ENCODE data around the gene MAP2K3.

The MAP2K3 gene

DNA sequence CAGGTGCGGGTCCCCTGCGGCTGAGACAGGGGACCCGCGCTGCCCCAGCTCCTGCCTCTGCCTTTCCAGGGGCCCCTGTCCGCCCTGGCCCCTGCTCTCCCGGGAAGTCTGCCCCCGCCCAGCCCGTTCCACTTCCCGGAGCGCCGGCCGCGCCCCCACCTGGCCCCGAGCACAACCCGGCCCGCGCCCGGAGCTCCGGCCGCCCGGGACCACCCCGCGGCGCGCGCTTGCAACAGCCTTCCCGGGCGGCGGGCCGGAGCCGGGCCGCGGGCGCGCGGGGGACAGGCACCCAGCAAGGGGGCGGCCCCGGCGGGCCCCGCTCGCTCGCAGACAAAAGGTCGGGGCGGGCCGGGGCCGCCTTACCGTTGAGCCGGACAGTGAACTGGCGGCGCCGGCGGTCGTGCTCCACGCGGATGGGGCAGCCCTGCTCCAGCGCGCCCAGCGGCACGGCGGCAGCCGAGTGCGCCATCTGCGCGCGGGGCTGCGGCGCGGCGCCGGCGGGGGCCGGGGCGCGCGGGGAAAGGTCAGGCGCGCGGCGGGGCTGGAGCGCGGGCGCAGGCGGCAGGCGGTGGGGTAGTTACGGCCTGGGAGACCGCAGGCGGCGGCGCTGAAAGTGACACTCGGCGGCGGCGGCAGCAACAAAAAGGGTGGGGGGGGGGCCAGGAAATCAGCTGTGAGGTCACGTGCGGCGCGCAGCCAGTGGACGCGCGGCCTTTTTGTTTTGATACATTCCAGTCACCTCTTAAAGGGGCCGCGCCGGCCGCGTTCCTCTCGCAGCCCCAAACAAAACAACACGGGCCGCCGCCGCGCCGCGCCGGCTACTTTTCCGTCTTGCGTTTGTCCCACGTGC is 31.5 kb upstream of the MAP2K3 start, which contains the start of gene NATD1:
TSS of gene NATD1 (minus strand) at position 615 of the 850 bp plus-strand sequence. CDS start at position 469, 146 bp downstream.
- DNase-seq, result no peak

DNA sequence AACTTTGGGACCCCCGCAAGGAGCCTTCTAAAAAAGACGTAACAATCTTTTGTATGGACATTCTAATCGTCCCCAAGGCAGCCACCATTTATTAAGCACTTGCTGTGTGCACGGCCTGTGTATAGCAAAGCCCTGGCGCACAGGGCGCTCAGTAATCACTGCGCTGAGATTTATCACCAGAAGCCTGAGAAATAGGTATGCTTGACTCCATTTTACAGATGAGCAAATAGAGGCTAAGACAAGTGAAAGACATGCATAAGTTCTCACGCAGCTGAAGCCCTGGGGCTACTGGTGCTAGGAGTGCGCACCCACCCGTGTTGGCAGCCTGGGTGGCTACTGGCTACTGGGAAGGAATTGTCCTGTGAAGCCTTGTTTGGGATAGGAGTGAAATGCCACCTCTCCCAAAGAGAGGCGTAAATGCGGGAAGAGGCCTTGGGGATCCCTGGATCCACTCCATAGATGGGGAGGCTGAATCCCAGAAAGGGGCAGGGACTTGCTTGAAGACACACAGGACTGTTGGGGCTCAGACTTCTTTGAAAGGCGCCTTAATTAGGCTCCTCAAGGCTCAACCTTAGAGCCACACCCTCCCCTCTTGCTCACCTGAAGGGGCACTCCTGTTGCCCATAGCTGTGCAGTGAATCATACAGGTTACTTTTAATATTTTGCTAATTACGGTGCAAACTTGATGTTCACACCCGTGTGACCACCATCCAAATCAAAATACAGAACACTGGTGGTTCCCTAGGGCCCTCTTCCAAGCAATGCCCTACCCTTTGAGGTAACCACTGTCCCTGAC is 30.7 kb upstream of the MAP2K3 start:
- no peak for DNase-seq

DNA sequence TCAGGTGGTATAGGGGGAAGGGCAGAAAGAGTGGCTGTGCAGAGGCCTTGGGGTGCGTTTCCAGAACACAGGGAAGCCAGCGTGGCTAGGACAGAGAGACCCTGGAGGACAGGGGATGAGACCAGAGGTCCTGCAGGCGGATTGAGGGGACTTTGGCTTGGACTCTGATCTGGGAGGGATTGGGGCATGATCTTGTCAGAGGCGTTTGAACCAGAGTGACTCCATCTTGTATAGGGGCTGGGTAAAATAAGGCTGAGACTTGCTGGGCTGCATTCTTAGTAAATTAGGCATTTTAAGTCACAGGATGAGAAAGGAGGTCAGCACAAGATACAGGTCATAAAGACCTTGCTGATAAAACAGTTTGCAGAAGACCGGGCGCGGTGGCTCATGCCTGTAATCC is 25.9 kb upstream of the MAP2K3 start:
- DNase-seq, result no peak

DNA sequence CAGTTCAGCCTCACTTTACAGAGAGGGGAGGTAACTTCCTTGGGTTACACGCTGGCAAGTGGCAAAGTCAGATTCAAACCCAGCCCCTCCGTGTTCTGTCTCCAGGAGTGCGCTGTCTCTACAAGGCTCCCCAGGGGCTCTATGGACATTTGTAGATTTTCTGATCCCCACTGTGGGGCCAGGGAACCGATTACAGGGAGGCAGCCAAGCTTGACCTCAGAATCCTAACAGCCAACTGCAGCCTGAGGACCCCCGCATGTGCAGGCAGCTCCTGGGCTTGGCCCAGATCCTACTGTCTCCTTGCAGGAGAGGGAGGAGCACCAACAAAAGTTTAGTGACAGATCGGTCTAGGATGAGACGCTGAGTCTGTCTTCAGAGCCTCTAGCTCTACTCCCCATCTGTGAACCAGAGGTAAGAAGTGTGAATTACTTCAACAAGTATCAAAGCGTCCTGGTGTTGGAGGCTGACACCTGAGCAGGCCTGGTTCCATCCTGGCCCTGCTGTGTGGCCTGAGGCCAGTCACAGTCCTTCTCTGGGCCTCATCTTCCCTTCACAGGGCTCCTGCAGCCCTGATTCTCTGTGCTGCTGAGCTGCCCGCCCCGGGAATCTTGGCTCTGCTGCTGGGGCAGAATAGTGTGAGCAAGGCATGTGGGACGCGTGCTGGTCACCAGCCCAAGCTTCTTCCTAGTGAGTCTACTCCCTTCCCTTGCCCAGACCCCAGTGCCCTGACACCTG is 22.1 kb upstream of the MAP2K3 start:
- DNase-seq, result no peak

DNA sequence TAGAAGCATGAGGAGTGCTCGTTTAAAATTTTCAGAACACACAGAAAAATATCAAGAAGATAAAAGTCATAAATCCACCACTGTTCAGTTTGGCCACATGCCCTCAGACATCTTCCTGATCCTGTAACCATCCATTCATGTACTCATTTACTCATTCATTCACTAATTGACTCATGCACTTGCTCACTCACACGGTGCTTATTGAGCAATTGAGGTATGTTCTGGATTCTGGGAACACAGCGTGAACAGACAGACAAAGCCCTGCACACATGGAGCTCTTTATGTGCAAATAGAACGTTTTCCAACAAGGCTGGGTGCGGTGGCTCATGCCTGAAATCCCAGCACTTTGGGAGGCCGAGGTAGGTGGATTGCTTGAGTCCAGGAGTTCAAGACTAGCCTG is 21.1 kb upstream of the MAP2K3 start:
- no peak for DNase-seq

DNA sequence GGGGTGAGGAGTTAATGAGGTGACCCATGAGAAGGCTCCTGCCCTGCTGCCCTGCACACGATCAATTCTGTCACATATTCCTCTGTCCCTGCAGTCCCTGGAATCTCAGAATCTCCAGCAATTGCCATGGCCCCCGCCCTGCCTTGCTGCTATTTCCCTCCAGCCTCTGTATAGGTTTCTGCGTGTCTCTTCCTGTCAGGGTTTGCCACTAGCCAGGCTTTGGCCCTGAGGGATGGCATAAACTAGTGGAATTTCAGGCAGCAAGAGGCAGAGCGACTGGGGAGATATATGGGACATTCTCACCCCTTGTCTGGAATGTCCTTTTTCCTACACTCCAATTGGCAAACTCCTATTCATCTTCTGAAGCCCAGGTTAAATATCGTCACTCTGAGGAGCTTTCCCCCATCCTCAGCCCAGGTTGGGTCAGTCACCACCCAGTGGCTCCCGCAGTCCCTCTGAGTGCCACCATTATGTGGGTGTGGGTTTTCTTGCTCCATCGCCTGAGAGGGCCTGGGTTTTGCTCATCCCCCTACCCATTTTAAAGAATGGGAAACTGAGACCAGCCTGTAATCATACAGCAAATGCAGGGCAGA is 15.8 kb upstream of the MAP2K3 start:
- no peak for DNase-seq

DNA sequence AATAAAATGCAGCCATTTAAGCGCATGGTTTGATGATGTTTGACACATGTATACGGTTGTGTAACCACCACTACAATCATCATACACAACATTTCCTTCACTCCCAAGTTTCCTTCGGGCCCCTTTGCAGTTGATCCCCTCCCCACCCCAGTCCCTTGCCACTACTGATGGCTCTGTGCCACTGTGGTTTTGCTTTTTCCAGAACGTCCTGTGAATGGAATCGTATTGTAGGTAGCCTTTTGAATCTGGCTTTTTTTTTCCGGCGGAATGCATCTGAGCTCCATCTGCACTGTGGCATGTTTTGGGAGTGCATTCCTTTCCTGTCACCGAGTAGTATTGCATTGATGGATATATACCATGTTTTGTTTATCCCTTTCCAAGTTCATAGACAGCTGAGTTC is 15.1 kb upstream of the MAP2K3 start:
- no peak for DNase-seq

DNA sequence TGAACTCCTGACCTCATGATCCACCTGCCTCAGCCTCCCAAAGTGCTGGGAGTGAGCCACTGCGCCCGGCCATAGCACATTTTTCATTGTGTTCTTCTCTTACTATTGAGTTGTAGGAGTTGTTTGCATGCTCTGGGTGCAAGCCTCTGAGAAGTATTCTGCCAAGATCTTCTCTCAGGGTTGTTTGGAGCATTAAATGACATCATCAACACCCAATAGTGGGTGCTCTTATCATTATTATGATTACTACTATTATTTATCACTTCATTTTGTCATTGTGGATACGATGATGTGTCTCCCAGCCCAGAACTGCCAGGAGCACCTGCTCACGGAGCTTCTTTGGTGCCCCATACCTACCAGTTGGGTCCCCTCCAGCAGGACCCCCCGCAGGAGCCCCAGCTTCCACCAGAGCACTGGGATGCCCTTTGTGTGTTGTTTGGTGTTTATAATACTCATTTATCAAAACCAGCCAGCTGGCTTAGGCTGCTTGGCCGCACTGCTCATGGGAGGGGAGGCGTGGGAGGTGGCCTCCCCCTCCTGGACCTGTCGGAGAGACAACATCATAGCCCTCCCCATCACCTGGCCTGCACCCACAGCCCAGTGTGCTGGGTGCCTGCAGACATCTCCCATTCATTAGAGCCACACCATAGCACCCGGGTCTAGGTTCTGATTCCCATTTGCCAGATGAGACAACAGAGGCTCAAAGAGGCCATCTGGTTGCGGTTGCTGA is 12.9 kb upstream of the MAP2K3 start:
- no peak for DNase-seq

DNA sequence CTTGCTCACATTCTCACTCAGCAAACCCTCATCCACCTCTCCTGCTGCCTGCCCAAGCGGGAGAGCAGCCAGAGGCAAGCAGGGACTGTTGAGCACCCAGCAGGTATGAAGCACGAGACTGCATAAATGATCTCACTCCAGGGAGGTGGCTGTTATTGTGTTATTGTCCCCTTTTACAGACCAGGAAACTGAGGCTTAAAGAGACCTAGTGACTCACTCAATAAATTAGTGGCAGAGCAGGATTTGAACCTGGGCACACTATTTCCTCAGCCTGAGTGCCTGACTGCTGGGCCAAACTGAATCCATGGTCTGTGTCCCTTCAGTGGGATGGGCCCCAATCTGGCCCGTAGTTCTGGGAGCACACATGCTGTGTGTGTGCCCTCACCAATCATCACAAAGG is 12.3 kb upstream of the MAP2K3 start:
- DNase-seq, result no peak

DNA sequence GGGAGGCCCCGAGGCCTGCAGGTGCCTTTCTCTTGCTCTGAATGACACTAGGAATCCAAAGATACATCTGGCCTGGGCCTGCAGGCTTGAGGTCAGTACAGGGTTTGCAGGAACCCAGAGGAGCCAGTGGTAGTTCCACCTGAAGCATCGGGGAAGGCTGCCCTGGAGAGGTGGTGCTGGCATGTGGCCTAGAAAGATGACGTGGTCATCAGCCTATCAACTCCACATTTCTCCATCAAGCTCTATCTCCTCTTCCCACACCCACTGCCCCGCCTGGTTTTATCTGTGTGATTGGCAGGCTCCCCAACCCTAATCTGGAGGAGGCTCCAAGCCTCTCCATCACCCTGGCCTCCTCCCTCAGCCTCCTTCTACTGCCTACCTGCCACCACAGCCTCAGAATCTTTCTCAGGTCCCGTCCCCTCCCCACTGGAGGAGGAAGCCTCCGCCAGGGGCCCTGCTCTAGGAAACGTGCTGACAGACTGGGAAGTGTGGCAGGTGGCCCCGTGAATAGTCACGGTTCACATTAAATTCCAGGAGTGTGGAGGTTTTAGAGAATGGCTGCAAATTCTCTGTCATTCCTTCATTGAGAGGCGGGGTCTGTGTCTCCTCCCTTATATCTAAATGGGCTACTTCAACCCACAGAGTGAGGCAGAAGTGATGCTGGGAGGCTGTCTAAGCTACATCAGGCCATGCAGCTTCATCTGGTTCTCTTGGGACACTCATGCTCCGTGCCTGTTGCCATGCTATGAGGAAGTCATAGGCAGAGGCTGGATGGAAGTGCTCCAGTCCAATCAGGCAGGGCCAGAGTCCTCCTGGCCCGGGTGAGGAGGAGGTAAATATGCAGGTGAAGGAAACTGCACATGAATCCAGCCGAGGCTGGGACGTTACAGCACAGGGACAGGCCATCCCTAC is 11.4 kb upstream of the MAP2K3 start:
- DNase-seq, result no peak

DNA sequence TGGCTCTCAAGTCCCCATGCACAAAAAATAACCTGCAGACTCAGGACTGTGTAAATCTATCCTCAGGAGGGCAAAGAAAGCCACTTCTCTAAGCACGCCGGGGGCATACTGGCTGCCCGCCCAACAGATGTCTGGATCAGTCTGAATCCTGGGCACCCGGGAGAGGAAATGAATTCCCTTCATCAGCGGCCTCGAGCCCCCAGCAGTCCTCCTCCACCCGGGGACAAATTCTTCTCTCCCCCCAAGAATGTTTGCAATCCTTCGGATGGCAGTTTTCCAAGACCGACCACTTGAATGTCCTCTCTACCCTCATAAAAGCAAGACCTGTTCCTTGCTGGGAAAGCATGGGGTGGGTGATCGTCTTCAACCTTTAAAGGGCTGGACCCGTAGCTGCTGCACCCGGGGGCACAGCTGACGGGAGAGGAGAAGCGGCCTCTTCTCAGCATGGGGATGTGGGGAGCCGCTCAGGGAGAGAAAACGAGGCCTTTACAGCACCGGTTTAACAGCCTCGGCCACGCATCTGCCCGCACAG is 9.4 kb upstream of the MAP2K3 start:
- no peak for DNase-seq

DNA sequence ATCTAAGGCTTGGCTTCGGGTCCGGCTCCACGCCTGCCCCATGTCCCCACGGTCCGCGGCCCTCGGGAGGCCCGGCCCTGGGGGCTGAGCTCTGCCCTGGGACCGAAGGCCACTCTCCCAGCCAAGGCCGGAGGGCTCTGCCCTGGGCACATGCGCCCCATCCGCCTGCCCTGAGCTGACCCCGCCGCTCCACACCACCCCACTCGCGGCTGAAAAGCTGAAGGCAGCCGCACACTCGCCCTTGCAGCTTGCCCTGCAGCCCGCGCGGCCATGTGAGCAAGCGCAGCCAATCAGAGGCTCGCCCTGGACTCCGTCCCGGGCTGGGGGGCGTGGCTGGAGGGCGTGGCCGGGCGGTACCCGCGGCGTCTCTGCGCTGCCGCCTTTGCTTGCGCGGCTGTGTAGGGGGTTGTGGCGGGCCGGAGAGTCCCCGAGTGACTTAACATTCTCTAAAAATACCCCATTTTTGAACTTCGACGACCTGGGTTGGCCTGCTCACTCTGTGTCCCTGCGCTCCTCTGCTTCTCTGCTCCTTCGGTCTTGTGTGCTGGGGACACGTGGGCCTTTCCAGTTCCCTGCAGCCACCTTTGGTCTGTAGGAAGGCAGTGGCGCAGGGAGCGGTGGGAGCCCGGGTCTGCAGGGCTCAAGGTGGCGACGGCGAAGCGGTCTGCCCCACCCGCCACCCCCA is 8.8 kb upstream of the MAP2K3 start:
- peak; percentile 29 for DNase-seq

DNA sequence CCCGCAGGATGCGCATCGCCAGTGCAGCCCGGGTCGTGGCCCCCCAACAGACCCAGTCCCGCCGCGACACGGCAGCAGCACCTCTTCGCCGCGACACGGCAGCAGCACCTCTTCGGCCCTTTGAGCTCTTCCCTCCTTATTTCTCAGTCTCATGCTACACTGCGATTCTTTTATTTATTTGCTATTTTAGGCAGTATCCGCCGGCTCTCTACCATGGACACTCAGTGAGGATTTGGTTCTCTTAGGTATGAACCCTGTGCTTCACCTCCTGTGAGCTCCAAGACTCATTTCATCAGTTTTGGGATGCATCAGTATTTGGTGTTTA is 8.3 kb upstream of the MAP2K3 start:
- no peak for DNase-seq

DNA sequence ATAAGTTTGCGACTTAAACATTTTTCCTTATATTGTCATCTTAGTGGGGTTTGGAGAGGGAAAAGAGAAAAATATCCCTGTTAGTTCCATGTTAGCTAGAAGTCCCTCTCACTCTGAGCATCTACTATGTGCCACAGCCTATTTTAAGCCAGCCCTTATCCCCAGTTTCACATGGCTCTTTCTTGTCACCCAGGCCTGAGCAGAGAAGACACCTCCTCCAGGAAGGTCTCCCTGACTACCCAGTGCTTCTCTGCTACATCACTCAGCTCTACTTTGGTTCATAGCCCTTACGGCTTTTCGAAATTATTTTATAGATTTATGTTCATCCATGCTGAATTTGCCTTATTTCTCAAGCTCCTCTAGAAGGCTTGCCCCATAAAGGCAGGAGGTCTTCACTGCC is 7.2 kb upstream of the MAP2K3 start:
- DNase-seq, result no peak

DNA sequence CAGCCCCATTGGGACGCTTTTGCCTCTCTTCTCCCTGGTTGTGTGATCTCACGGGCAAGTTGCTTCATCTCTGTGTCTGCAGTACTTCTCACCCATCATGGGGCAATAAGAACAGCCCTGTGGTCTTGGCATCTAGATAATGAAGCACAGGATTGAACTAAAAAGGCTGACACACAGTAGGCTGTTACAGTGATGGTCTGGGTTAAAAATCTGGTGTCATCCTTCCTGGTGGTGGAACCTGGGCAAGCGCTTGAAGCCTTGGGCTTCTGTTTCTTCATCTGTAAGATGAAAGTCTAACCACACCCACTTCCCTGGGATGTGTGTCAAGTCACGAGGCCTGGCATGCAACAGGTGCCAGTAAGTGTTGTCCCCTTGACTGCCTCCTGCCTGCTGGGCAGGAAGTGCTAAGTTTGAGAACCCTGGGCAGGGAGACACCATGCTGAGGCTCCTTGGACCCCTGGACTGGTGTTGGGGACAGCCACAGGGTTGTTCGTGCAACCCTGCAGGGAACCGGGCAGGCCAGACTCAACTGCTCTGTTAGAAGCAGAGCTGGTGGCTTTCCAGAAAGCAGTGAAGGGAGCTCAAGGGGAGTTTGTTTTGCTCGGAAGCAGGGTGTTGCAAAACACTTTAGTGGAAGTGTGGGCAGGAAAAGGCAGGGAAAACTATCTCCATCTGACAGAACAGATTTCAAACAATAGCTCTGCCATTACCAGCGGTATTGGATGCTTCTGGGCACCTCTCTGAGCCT is 5.9 kb upstream of the MAP2K3 start:
- DNase-seq, result no peak

DNA sequence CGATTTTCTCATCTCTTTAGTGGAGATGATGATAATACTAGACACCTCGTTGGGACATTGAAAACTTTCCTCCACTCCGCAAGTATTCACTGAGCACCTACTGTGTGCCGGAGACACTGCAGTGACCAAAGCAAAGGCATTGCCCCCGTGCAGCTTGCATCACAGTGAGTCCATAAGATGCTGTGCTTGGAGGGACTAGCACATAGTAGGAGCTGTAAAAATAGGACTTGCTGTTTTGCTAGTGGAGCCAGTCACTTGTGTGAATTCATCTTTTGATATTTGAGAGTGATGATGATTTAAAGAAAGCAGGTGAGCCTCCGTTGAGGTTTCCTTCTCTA is 5.3 kb upstream of the MAP2K3 start:
- no peak for DNase-seq

DNA sequence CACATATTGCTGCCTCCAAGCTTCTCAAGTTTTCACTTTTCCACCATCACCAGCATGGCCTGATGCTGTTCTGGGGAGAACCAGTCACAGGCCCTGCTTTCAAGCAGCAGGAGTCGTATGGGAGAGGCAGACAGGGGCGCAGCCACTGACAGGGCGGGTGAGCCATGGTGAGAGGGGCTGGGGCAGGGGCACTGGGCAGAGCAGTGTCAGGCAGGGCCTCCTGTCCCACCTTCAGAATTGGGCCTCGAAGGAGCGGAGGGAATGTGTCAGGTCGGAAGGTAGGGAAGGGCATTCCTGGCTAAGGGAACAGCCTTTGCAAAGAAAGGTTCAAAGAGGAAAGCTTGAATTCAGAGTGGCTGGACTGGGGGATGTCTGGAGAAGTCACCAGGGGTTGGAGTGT is 4.9 kb upstream of the MAP2K3 start:
- DNase-seq, result no peak

DNA sequence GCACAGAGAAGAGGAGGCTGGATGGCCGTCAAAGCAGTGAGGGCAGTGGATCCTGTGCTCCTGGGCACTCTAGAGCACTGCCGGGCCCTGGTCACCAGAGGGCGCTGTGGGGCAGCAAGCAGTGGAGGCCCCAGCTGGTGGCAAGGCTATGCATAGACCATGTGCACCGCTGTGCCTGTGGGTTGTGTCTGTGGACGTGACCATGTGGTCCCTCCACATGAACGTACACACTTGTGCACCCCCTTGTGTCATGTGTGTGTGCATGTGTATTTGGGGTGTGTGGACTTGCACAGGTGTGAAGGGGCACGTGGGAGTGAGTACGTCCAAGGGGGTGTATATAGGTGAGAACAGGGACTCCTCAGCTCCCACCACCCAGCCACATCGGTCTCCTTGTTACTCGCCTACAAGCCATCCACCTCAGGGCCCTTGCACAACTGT is 4.4 kb upstream of the MAP2K3 start:
- no peak for DNase-seq

DNA sequence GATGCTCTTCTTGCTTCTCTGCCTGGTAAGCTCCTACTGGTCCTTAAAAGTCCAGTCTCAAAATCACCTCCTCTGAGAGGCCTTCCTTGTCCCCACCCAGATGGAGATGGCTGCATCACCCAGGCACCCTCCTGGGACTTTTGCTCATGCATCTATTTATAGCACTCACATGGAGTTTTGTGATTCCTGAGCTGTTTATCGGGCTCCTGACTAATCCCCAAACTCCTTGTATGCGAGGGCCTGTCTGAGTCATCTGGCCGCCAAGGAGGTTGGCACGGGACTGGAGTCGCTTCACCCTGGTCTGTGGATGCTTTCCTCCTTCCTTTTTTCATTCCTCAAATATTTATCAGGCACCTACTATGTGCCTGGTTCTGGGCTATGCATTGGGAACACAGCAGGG is 2.3 kb upstream of the MAP2K3 start:
- no peak for DNase-seq

DNA sequence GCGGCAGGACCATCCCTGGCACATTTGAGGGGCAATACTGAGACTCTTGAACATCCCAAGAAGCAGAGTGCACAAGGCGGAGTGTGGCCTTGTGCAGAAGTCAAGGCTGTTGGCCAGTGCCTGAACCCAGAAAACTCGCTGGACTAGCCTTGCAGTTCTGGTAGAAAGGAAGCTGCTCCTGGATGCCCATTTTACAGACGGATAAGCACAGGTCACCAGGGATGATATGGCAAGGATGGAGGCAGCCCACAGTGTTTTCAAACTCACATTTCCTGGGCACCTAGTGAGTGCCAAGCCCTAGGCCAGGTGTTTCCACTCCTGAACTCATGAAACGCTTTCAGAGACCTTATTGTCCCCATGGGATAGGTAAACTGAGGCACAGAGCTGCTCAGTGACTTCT is 1.7 kb upstream of the MAP2K3 start:
- DNase-seq, result no peak

All from NCI-H1417 treated with DMSO at 0.1 percent for 48 hours (cell line).